ENCODE data around the gene ENO3. TPM values are rescaled to one million over a fixed set of nuclear protein-coding genes. Genes with fewer than 3 reads are reported as not detected.

ENO3 gene
- total and polyA plus RNA-seq, 2 experiments from 2014 or later, result 18.7 to 30.2 TPM

- Histone ChIP-seq H3K4me2 (peak overlapping the region; percentile 94), H3K36me3 (replicated peaks; ENCODE audit: insufficient read depth, low read depth) (no peaks in the 10 kb centered on the region), H3K27me3 (no peaks in the 10 kb centered on the region), H3K4me3 (peak overlapping the region; percentile 34), H3K9me3 (ENCODE audit: low read depth) (no peaks in the 10 kb centered on the region), H3K27ac (peak overlapping the region; percentile 87), H4K20me1 (ENCODE audit: insufficient read depth, poor library complexity, severe bottlenecking) (peaks cover 12% of the 10 kb centered on the region), H3K79me2 (peaks cover 28% of the 10 kb centered on the region), H3K9me2 (replicated peaks; ENCODE audit: insufficient read depth) (no peaks in the 10 kb centered on the region), H3K4me1 (ENCODE audit: insufficient read depth) (peaks cover 18% of the 10 kb centered on the region), H2AFZ (no peak overlapping the region)
- WGBS (ENCODE audit: low lambda C conversion rate, missing lambda C conversion rate), result 69% methylated on average over 12 of the region's 12 CpGs
- no peak for TF ChIP-seq CTCF (IDR thresholded peaks at IDR 0.05; ENCODE audit: poor library complexity)
- no peak for TF ChIP-seq EZH2phosphoT487 (IDR thresholded peaks at IDR 0.05; ENCODE audit: low read depth, severe bottlenecking, unreplicated experiment)
- no peak for TF ChIP-seq EZH2 (IDR thresholded peaks at IDR 0.05; ENCODE audit: borderline replicate concordance)
- DNase-seq (ENCODE audit: low spot score), result no peak
Observed at GRCh38 chr17:4999430-5000093, 48.6 kb downstream of the ENO3 start.

GRCh38 chr17:5000237-5000639, 49.3 kb downstream of the ENO3 start:
- H3K79me2 ChIP-seq, result peaks cover 28% of the 10 kb centered on the region
- H4K20me1 ChIP-seq (ENCODE audit: insufficient read depth, poor library complexity, severe bottlenecking), result peaks cover 12% of the 10 kb centered on the region
- no peak overlapping the region for H2AFZ ChIP-seq
- no peak overlapping the region for H3K4me3 ChIP-seq
- H3K27me3 ChIP-seq, result no peaks in the 10 kb centered on the region
- no peak overlapping the region for H3K27ac ChIP-seq
- no peaks in the 10 kb centered on the region for H3K36me3 ChIP-seq (replicated peaks; ENCODE audit: insufficient read depth, low read depth)
- DNase-seq (ENCODE audit: low spot score), result no peak
- H3K9me2 ChIP-seq (replicated peaks; ENCODE audit: insufficient read depth), result no peaks in the 10 kb centered on the region
- H3K4me1 ChIP-seq (ENCODE audit: insufficient read depth), result peaks cover 18% of the 10 kb centered on the region
- TF ChIP-seq EZH2phosphoT487 (IDR thresholded peaks at IDR 0.05; ENCODE audit: low read depth, severe bottlenecking, unreplicated experiment) (no peak), CTCF (IDR thresholded peaks at IDR 0.05; ENCODE audit: poor library complexity) (no peak), EZH2 (IDR thresholded peaks at IDR 0.05; ENCODE audit: borderline replicate concordance) (no peak)
- WGBS (ENCODE audit: low lambda C conversion rate, missing lambda C conversion rate), result 86% methylated on average over 11 of the region's 11 CpGs
- H3K9me3 ChIP-seq (ENCODE audit: low read depth), result no peaks in the 10 kb centered on the region
- H3K4me2 ChIP-seq, result peak overlapping the region; percentile 94

- H3K27ac ChIP-seq, result no peak overlapping the region
- 98% methylated on average over 20 of the region's 20 CpGs for WGBS (ENCODE audit: low lambda C conversion rate, missing lambda C conversion rate)
- H3K4me3 ChIP-seq, result no peak overlapping the region
- no peaks in the 10 kb centered on the region for H3K36me3 ChIP-seq (replicated peaks; ENCODE audit: insufficient read depth, low read depth)
- no peaks in the 10 kb centered on the region for H3K27me3 ChIP-seq
- H2AFZ ChIP-seq, result no peak overlapping the region
- peaks cover 28% of the 10 kb centered on the region for H3K79me2 ChIP-seq
- TF ChIP-seq CTCF (IDR thresholded peaks at IDR 0.05; ENCODE audit: poor library complexity) (no peak), EZH2 (IDR thresholded peaks at IDR 0.05; ENCODE audit: borderline replicate concordance) (no peak), EZH2phosphoT487 (IDR thresholded peaks at IDR 0.05; ENCODE audit: low read depth, severe bottlenecking, unreplicated experiment) (no peak)
- no peak overlapping the region for H3K4me2 ChIP-seq
- DNase-seq (ENCODE audit: low spot score), result no peak
- peaks cover 12% of the 10 kb centered on the region for H4K20me1 ChIP-seq (ENCODE audit: insufficient read depth, poor library complexity, severe bottlenecking)
- H3K4me1 ChIP-seq (ENCODE audit: insufficient read depth), result peaks cover 13% of the 10 kb centered on the region
- no peaks in the 10 kb centered on the region for H3K9me3 ChIP-seq (ENCODE audit: low read depth)
- H3K9me2 ChIP-seq (replicated peaks; ENCODE audit: insufficient read depth), result no peaks in the 10 kb centered on the region
Observed at GRCh38 chr17:5002121-5002788, 51.3 kb downstream of the ENO3 start.
